Neural progenitor cell (in vitro differentiated cells): ENCODE measurements around the gene ABCC6. TPM values are rescaled to one million over a fixed set of nuclear protein-coding genes. Genes with fewer than 3 reads are reported as not detected.

ENCODE experiments used
- DNase-seq: peaks from one replicate; pipeline ENCODE4 v3.0.0-alpha.2; 2016; ENCODE audit warnings: low spot score
- H2AFZ ChIP-seq: fragments of 200-600 bp; sonication (generic); replicated peaks from 2 replicates; pipeline ENCODE4 v1.6.1; 2016; ENCODE audit warnings: antibody characterized with exemption
- H3F3A ChIP-seq: fragments of 200-600 bp; sonication (generic); 2 replicates; pipeline ENCODE4 v1.6.1; 2016; ENCODE audit warnings: antibody characterized with exemption, low read depth
- H3K27ac ChIP-seq: fragments of 200-600 bp; sonication (generic); 2 replicates; pipeline ENCODE4 v1.5.1; 2016; ENCODE audit warnings: mild to moderate bottlenecking
- H3K27me3 ChIP-seq: fragments of 200-600 bp; sonication (generic); 2 replicates; pipeline ENCODE4 v1.6.1; 2016; ENCODE audit warnings: mild to moderate bottlenecking, moderate library complexity
- H3K36me3 ChIP-seq: fragments of 200-600 bp; sonication (generic); 2 replicates; pipeline ENCODE4 v1.5.1; 2016
- H3K4me1 ChIP-seq: fragments of 200-600 bp; sonication (generic); 2 replicates; pipeline ENCODE4 v1.6.1; 2016; ENCODE audit warnings: mixed run types
- H3K4me2 ChIP-seq: fragments of 200-600 bp; sonication (generic); 2 replicates; pipeline ENCODE4 v1.6.1; 2016
- H3K4me3 ChIP-seq: fragments of 200-600 bp; sonication (generic); 2 replicates; pipeline ENCODE4 v1.5.1; 2016
- H3K79me2 ChIP-seq: fragments of 200-600 bp; sonication (generic); 2 replicates; pipeline ENCODE4 v1.6.1; 2016; ENCODE audit warnings: low read depth
- H3K9ac ChIP-seq: fragments of 200-600 bp; sonication (generic); 2 replicates; pipeline ENCODE4 v1.6.1; 2016
- H3K9me3 ChIP-seq: fragments of 200-600 bp; sonication (generic); 2 replicates; pipeline ENCODE4 v1.5.1; 2016; ENCODE audit warnings: low read depth
- H4K20me1 ChIP-seq: fragments of 200-600 bp; sonication (generic); 2 replicates; pipeline ENCODE4 v1.6.1; 2016; ENCODE audit warnings: low read depth
- H3K27ac Mint-ChIP-seq: 3 replicates; pipeline ENCODE4 v1.8.0; 2021; ENCODE audit warnings: mixed read lengths
- H3K27me3 Mint-ChIP-seq: 2 replicates; pipeline ENCODE4 v1.8.0; 2022; ENCODE audit warnings: low read depth, mild to moderate bottlenecking, inconsistent platforms, moderate library complexity, mixed read lengths; ENCODE audit not compliant: insufficient read depth
- H3K36me3 Mint-ChIP-seq: 3 replicates; pipeline ENCODE4 v1.8.0; 2021; ENCODE audit warnings: mixed read lengths
- H3K4me1 Mint-ChIP-seq: 3 replicates; pipeline ENCODE4 v1.8.0; 2021; ENCODE audit warnings: mixed read lengths
- H3K4me3 Mint-ChIP-seq: 3 replicates; pipeline ENCODE4 v1.8.0; 2021; ENCODE audit warnings: mild to moderate bottlenecking, moderate library complexity, mixed read lengths
- H3K9me3 Mint-ChIP-seq: 3 replicates; pipeline ENCODE4 v1.8.0; 2020; ENCODE audit warnings: mixed read lengths
- EZH2 ChIP-seq: fragments of 200-600 bp; sonication (generic); IDR thresholded peaks from 2 replicates; pipeline ENCODE4 v1.6.1; 2017; ENCODE audit warnings: antibody characterized with exemption, mild to moderate bottlenecking, moderate library complexity
- EZH2phosphoT487 ChIP-seq: fragments of 200-600 bp; sonication (generic); IDR thresholded peaks from 2 replicates; pipeline ENCODE4 v1.6.1; 2017; ENCODE audit warnings: antibody characterized with exemption
- total RNA-seq: library from RNA; depleted of rRNA; stranded (reverse); fragments of >200 nt; gene quantifications from 2 replicates; pipeline ENCODE4 v1.2.3, GENCODE V29; 2015; ENCODE audit warnings: low replicate concordance
- TF ChIP-seq, protein P1 (sequence below): fragments of 200-600 bp; sonication (generic); IDR thresholded peaks from 2 replicates; pipeline ENCODE4 v1.5.1; 2017; ENCODE audit warnings: antibody characterized with exemption, mild to moderate bottlenecking

The ABCC6 gene
- total RNA-seq, 1 donor from 2014 or later, result 0.79 TPM

GRCh38 chr16:16167927-16168326 is 55.4 kb downstream of the ABCC6 start:
- H3K4me3 ChIP-seq, result no peak overlapping the region
- no peak overlapping the region for H3K27ac ChIP-seq
- no peaks in the 10 kb centered on the region for H3K9me3 ChIP-seq
- TF ChIP-seq EZH2, result no peak
- TF ChIP-seq, protein P1, sequence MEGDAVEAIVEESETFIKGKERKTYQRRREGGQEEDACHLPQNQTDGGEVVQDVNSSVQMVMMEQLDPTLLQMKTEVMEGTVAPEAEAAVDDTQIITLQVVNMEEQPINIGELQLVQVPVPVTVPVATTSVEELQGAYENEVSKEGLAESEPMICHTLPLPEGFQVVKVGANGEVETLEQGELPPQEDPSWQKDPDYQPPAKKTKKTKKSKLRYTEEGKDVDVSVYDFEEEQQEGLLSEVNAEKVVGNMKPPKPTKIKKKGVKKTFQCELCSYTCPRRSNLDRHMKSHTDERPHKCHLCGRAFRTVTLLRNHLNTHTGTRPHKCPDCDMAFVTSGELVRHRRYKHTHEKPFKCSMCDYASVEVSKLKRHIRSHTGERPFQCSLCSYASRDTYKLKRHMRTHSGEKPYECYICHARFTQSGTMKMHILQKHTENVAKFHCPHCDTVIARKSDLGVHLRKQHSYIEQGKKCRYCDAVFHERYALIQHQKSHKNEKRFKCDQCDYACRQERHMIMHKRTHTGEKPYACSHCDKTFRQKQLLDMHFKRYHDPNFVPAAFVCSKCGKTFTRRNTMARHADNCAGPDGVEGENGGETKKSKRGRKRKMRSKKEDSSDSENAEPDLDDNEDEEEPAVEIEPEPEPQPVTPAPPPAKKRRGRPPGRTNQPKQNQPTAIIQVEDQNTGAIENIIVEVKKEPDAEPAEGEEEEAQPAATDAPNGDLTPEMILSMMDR, result no peak
- TF ChIP-seq EZH2phosphoT487, result no peak
- no peaks in the 10 kb centered on the region for H3K36me3 ChIP-seq
- H3K79me2 ChIP-seq, result no peaks in the 10 kb centered on the region
- H2AFZ ChIP-seq, result no peak overlapping the region
- Mint-ChIP-seq H3K4me1 (no peaks in the 10 kb centered on the region), H3K9me3 (peaks cover under 1% of the 10 kb centered on the region), H3K27me3 (peaks cover 2% of the 10 kb centered on the region), H3K4me3 (no peak overlapping the region), H3K27ac (no peak overlapping the region), H3K36me3 (no peaks in the 10 kb centered on the region)
- H3K9ac ChIP-seq, result no peak overlapping the region
- no peaks in the 10 kb centered on the region for H4K20me1 ChIP-seq
- no peaks in the 10 kb centered on the region for H3F3A ChIP-seq
- H3K27me3 ChIP-seq, result no peaks in the 10 kb centered on the region
- no peak for DNase-seq
- no peak overlapping the region for H3K4me2 ChIP-seq
- H3K4me1 ChIP-seq, result no peaks in the 10 kb centered on the region

GRCh38 chr16:16166949-16167348 is 56.3 kb downstream of the ABCC6 start:
- H3K4me2 ChIP-seq, result no peak overlapping the region
- Mint-ChIP-seq H3K36me3 (no peaks in the 10 kb centered on the region), H3K4me1 (no peaks in the 10 kb centered on the region), H3K4me3 (no peak overlapping the region), H3K27ac (no peak overlapping the region), H3K27me3 (peaks cover 2% of the 10 kb centered on the region), H3K9me3 (peaks cover 4% of the 10 kb centered on the region)
- H3K4me1 ChIP-seq, result no peaks in the 10 kb centered on the region
- no peak overlapping the region for H3K9ac ChIP-seq
- H3K27ac ChIP-seq, result no peak overlapping the region
- no peaks in the 10 kb centered on the region for H4K20me1 ChIP-seq
- TF ChIP-seq, protein P1, result no peak
- TF ChIP-seq EZH2phosphoT487, result no peak
- no peak for TF ChIP-seq EZH2
- H3K79me2 ChIP-seq, result no peaks in the 10 kb centered on the region
- no peaks in the 10 kb centered on the region for H3K27me3 ChIP-seq
- no peak for DNase-seq
- H3K9me3 ChIP-seq, result no peaks in the 10 kb centered on the region
- H3K36me3 ChIP-seq, result no peaks in the 10 kb centered on the region
- H3F3A ChIP-seq, result no peaks in the 10 kb centered on the region
- no peak overlapping the region for H2AFZ ChIP-seq
- no peak overlapping the region for H3K4me3 ChIP-seq

GRCh38 chr16:16166085-16166484 is 57.2 kb downstream of the ABCC6 start:
- peaks cover 9% of the 10 kb centered on the region for H3K9me3 Mint-ChIP-seq
- H3K4me1 Mint-ChIP-seq, result no peaks in the 10 kb centered on the region
- H3K4me3 Mint-ChIP-seq, result no peak overlapping the region
- H3K27ac ChIP-seq, result no peak overlapping the region
- no peaks in the 10 kb centered on the region for H4K20me1 ChIP-seq
- H3K4me2 ChIP-seq, result no peak overlapping the region
- no peak overlapping the region for H3K9ac ChIP-seq
- no peak overlapping the region for H3K27ac Mint-ChIP-seq
- H3K4me1 ChIP-seq, result no peaks in the 10 kb centered on the region
- H3K4me3 ChIP-seq, result no peak overlapping the region
- no peak for DNase-seq
- peaks cover 2% of the 10 kb centered on the region for H3K27me3 Mint-ChIP-seq
- H3K79me2 ChIP-seq, result no peaks in the 10 kb centered on the region
- H3K36me3 ChIP-seq, result no peaks in the 10 kb centered on the region
- H3K27me3 ChIP-seq, result no peaks in the 10 kb centered on the region
- H2AFZ ChIP-seq, result no peak overlapping the region
- no peaks in the 10 kb centered on the region for H3K9me3 ChIP-seq
- TF ChIP-seq EZH2 (no peak), EZH2phosphoT487 (no peak)
- TF ChIP-seq, protein P1, result no peak
- H3K36me3 Mint-ChIP-seq, result no peaks in the 10 kb centered on the region
- no peaks in the 10 kb centered on the region for H3F3A ChIP-seq
